HK-2 (cell line): ENCODE data around the gene PCSK4.
"Not testable (repeated sequence)": the region's sequence is repeated elsewhere in the genome, so short reads cannot be mapped to it uniquely, and the experiment has no call there.

Experiments
- DNase-seq: peaks from one replicate; pipeline ENCODE4 v3.0.0-alpha.2; 2018; ENCODE audit not compliant: unreplicated experiment

The PCSK4 gene

DNA sequence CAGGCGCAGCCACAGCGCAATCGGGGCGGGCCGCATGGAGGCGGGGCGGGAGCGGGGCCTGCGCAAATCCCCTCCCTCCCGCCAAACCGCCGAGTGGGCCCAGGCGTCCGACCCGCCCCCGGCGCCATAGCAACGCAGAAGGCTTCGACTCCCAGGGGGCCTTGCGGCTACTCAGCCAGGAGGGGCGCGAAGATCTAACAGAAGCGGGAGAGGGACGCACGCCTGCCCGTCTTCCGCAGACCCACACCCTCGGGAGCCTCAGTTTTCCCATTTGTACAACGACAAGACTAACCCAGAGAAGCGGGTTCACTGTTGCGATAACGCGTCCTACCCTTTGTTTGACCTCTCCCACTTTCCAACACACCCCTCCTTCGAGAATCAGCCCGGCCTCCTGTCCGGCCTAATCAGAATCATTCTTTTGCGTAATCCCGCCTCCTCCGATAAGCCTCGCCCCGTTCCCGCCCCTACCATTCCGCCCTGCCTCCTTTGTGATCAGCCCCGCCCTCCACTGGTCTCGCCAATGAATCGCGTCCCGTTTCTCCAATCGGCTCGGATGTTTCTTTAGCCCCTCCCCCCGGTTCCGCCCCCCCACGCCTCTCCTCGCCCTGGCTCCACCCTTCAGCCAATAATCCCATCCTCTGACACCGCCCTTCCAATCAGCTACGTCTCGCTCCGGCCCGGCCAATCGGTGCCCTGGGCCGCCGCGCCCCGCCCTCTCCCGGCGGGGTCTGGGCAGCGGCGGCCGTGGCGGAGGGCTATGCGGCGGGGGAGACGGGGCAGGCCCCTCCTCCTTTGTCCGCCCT is at the start of gene PCSK4:
TSS of gene PCSK4 (minus strand) at position 40 of the 803 bp plus-strand sequence. CDS start at position 36, 4 bp downstream.
- DNase-seq = peak; percentile 100

DNA sequence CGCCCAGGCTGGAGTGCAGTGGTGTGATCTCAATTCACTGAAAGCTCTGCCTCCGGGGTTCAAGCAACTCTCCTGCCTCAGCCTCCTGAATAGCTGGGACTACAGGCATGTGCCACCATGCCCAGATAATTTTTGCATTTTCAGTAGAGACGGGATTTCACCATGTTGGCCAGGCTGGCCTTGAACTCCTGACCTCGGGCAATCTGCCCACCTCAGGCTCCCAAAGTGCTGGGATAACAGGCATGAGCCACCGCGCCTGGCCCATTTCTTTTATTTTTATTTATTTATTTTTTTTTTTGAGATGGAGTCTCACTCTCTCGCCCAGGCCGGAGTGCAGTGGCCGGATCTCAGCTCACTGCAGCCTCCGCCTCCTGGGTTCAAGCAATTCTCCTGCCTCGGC is 49.6 kb upstream of the PCSK4 start:
- DNase-seq = not testable (repeated sequence)

DNA sequence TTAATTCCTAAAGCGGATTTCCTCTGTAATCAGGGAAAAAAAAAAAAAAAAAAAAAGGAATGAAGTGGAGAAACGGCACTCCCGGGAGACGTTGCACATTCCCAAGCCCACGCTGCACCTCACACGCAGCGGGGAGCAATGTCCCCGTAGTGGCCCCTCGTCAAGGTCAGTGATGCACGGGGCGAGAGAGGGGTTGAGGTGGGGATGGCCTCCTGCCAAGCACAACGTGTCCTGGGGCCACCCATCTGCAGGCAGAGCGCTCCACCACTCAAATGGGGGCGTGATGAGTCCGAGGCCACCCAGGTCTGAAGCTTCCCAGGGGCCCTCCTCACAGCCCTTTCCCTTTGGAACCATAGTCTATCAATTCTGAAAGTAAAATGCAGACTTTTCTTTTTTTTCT is 48.8 kb upstream of the PCSK4 start:
- no peak for DNase-seq

DNA sequence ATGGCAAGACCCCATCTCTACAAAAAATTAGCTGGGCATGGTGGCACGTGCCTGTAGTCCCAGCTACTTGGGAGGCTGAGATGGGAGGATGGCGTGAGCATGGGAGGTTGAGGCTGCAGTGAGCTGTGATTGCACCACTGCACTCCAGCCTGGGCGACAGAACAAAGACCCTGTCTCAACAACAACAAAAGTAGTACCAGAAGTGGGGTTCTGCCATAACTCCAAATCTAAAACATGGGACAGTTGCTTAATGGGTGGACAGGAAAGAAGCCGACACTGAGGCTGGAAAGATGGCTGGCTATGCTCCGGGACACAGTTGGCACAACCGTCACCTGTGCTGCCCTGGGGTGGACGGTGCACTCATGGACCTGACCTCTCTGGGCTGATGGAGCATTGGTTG is 45.5 kb upstream of the PCSK4 start:
- not testable (repeated sequence) for DNase-seq

DNA sequence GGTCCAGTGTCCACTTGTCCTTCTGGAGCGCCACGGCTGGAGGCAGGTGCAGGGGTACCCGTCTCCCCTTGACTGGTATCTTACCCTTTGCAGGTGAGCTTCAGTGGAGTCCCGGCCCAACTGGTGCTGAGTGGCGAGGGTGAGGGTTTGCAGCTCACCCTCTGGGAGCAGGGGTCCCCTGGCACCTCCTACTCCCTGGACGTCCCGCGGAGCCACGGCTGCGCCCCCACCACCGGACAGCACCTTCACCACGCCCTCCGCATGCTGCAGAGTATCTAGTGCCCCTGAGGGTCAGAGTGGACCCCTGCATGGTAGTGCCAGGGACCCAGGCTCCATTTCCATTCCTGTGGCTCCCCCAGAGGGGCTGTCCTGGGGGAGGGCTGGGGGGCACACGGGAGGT is 44.8 kb upstream of the PCSK4 start:
- no peak for DNase-seq

DNA sequence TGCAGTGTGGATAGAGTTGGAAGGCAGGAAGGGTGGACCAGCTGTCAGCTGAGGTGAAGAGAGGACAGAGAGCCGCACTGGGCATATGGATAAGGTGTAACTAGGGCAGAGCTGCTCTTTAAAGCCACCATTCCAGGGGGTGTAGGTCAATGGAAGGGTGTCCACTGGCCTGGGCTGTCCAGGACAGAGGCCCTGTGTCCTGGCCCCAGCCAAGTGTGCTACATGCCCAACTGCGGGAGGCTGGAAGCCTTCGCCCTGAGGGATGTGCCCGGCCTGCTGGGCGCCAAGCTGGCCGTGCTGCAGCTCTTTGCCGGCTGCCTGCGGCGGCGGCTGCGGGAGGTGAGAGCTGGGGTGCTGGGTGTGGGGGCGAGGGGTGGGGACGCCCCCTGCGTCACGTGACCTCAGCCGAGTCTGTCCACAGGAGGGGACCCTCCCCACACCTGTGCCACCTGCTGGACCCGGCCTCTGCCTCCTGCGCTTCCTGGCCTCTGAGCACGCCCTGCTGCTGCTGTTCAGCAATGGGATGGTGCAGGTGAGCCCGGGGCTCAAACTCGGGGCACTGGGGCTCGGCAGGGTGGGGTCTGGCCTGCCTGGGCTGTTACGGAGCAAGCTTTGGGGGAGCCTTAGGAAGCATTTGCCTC is 43.5 kb upstream of the PCSK4 start:
- no peak for DNase-seq

DNA sequence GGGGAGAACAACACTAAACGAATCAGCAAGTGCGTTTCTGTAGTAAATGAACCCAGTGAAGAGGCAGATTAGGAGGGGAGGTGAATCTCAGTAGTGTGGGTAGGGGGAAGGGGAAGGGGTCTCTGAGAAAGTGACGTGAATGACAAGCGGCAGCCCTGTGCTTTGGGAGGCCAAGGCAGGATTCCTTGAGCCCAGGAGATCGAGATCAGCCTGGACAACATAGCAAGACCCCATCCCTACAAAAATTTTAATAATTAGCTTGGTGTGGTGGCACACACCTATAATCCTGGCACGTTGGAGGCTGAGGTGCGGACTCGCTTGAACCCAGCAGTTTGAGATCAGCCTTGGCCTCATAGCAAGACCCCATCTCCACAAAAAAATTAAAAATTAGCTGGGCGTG is 41.9 kb upstream of the PCSK4 start:
- no peak for DNase-seq

DNA sequence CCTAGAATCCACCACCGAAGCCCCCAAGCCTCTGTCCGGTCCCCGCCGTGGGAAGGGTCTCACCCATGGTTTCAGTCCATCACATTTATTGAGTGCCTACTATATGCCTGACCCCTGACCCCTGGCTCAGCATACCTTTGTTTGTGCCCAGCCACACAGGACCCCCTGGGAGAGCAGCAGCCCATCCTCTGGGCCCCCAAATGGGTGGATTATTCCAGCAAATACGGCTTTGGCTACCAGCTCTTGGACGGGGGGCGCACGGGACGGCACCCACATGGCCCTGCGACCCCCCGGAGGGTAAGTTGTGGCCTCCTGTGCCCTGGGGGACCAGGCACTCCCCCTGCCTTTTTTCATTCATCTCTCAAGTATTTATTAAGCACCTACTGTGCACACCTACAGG is 41.4 kb upstream of the PCSK4 start:
- DNase-seq = no peak

DNA sequence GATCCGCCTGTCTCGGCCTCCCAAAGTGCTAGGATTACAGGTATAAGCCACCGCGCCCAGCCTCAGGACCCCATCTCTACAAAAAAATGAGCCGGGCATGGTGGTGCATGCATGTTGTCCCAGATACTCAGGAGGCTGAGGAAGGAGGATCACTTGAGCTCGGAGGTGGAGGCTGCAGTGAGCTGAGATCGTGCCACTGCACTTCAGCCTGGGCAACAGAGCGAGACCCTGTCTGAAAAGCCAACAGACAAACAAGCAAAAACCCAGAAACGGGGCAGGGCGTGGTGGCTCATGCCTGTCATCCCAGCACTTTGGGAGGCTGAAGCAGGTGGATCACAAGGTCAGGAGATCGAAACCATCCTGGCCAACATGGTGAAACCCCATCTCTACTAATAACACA is 40.7 kb upstream of the PCSK4 start:
- not testable (repeated sequence) for DNase-seq

DNA sequence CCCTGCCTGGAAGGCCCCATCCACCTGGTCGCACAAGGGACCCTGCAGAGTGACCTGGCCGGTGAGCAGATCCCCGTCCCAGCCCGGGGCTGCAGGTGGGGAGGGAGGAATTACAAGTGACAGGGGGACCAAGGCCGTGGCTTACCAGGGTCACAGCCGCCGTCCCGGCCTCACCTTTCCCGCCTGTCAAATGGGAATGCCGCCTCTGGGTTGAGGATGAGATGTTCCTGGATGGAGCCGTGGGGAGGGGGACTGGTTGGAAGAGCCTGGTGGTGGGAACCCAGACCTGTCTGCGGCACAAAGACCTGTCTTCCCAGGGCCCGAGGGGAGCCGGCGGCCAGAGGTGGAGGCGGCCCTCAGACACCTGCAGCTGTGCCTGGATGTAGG is 39.3 kb upstream of the PCSK4 start:
- DNase-seq = no peak

DNA sequence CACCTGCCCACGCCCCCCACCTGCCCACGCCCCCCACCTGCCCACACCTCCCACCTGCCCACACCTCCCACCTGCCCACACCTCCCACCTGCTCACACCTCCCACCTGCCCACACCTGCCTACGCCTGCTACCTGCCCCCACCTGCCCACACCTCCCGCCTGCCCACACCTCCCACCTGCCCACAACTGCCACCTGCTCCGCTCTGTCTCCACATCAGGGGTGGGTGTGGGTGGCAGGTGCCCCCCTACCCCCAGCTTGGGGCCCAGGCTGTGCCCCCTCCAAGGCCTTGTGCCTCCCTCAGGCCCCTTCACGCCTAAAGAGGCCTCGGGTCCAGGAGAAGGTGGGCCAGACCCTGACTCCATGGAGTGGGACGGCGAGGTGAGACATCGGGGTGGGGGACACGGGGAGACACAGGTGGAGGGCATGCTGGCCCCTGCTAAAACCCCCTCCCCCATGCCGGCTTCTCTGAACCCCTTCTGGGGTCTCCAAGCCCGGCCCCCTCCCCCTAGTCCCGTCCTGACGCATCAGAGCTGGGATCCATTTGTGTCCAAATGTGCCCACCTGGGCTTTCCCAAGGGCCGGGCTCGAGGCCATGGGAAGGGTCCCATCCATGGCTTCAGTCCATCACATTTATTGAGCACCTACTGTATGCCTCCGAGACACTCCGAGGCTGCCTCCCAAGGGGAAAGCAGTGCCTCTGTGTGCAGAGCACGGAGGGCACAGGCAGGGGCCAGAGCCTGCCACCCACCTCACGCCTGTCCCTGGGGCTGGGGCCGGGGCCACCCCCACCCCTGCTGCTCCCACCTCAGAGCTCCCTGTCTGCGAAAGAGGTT is 38.7 kb upstream of the PCSK4 start:
- no peak for DNase-seq

DNA sequence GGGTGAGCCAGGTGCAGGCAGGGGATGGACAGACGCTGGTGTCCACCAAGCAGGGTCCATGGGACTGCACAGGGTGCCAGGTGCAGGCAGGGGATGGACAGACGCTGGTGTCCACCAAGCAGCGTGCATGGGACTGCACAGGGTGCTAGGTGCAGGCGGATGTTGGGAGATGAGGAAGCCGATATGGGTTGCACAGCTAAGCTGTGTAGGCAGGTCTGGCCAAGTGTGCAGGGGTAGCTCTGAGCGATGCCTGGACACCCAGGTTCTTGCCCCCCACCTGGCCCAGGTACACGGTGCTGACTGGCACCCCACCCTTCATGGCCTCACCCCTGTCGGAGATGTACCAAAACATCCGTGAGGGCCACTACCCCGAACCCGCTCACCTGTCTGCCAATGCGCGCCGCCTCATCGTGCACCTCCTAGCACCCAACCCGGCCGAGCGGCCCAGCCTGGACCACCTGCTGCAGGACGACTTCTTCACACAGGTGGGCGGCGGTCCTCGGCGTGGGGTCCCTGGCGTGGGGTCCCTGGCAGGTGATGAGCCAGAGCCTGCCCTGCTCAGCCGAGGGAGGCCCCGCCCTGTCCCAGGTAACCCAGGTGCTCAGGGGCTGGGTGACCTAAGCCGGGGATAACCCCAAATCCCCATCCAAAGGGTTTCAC is 37.6 kb upstream of the PCSK4 start:
- no peak for DNase-seq

DNA sequence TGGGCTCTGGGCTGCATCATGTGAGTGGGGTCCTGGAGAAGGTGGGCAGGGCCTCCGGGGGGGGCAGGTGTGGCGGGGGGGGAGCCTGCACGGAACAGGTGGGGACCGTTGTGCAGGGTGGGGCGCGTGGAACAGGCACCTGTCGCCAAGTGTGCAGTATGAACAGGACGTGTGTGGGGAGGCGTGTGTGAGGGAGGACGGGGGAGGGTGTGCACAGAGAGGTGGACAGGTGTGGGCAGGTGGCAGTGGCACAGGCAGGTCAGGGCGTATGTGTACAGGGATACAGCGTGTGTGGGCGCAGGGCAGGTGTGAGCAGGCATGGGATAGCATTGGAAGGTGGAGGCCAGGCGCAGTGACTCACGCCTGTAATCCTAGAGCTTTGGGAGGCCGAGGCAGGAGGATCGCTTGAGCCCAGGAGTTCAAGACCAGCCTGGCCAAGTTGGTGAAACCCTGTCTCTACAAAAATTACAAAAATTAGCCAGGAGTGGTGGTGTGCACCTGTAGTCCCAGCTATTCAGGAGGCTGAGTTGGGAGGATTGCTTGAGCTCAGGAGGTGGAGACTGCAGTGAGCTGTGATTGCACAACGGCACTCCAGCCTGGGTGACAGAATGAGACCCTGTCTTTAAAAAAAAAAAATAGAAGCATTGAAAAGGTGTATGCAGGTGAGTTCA is 37.0 kb upstream of the PCSK4 start:
- DNase-seq = no peak

DNA sequence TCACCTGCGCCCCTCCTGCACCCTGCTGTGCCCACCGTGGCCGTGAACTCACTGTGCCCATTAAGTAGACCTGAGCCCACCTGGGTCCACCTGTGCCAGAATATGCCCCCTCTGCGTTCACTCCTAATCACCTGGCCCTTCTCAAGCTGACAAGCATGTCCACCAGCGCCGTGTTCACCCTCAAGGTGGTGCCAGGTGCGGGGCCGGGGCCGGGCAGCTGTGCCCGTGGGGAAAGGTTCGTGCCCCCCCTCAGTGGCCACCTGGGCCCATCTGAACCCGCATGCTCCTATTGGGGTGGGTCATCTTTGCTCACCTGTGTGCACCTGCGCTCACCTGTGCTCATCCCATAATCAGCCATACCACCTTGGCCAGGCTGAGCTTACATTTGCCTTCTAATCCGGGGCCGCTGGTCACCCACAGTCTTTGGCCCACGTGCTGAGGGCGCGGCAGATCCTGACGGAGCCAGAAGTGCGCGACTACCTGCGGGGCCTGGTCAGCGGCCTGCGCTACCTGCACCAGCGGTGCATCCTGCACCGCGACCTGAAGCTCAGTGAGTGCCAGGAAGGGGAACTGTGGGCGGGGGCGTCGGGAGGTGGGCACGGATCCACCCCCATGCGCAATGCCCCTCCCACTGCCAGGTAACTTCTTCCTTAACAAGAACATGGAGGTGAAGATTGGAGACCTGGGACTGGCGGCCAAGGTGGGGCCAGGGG is 36.1 kb upstream of the PCSK4 start:
- no peak for DNase-seq

DNA sequence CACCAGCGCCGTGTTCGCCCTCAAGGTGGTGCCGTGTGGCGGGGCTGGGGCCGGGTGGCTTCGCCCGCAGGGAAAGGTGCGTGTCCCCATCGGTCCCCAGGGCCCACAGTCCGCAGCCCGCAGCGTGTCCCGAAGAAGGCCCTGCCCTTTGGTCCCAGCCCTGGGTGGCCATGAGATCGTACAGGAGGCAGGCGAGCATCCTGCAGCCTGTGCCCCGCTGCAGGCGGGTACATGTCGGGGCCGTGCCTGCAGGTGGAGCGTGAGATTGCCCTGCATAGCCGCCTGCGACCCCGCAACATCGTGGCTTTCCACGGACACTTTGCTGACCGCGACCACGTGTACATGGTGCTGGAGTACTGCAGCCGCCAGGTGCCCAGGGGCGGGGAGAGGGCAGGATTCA is 35.2 kb upstream of the PCSK4 start:
- no peak for DNase-seq

DNA sequence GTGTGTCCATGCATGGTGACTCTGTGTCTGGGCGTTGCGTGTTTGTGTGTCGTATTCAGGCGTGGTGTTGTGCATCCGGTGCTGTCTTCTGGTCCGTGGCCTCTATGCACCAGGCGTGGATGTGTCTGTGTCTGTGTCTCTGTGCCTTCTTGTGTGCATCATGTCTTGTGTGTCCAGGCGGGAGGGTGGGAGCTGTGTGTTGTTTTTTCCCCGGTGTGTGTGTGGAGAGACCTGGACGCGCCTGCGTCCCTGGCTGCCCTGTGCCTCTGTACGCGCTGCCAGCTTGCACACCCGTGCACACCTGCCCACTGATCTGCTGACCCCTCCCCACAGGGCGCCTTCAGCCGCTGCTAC is 34.8 kb upstream of the PCSK4 start:
- DNase-seq = no peak

DNA sequence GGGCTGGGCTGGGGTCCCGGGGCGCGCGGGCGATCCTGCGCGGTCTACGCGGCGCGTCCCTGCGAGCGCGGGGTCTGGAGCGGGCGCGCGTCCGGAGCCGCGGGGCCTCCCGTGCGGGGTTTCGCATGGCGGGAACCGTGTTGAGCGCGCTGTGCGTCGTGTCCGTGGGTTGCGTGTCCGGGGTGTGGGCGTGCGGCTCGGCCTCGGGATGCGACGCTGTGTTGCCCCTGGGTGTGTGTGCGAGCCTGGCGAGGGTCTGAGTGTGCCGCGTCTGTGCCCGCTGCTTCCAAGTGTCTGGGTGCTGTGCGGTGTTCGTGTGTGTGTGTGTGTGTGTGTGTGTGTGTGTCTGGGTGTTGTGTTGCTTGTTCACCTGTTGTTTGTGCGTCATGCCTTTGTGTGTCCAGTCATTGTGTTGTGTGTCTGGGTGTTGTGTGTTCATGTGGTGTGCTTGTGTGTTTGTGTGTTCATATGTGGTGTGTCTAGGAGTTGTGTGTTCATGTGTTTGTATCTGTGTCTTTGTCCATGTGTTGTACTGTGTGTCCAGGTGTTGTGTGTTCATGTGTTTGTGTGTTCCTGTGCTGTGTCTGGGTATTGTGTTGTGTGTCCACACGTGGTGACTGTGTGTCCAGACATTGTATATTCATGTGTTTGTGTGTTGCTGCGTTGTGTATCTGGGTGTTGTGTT is 34.3 kb upstream of the PCSK4 start:
- DNase-seq = no peak

DNA sequence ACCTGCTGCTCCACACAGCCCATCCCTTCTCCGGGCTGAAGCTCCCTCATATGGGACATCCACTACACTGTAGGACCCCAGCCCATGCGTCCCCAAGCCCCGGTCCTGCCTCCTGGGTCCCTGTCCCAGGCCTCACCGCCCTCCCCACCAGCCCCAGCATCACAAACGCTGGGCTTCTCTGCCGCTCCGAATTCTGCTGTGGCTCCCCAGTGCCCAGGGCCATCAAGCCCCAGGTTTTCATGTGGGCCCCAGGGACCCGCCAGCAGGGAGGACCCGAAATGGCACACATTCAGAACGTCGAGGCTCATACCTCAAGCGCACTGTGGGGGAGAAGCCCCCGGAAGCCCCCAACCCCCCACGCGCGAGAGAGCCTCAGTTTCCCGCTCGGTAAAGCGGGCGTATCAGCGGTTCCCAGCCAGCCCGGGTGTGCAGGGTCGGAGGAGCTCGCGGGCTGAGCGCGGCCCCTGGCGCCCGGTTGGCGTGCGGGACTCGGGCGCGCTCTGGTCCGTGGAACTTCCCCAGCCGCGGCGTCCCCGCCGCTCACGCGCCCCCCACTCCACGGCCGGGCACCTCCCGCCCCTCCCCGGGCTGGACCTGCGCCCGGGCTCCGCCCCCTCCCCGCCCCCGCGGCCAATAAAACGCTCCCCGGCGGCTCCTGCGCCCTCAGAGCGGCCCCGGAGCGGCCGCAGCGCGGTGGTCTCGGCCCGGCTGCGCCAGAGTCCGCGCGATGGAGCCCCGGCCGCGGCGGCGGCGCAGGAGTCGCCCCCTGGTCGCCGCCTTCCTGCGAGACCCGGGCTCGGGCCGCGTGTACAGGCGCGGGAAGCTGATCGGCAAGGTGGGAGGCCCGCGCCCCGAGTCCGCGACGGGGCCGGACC is 33.5 kb upstream of the PCSK4 start, which contains the start of gene PLK5:
TSS of gene PLK5 (plus strand) at position 666 of the 875 bp plus-strand sequence. CDS start 2,920 bp downstream, outside the sequence.
- no peak for DNase-seq

DNA sequence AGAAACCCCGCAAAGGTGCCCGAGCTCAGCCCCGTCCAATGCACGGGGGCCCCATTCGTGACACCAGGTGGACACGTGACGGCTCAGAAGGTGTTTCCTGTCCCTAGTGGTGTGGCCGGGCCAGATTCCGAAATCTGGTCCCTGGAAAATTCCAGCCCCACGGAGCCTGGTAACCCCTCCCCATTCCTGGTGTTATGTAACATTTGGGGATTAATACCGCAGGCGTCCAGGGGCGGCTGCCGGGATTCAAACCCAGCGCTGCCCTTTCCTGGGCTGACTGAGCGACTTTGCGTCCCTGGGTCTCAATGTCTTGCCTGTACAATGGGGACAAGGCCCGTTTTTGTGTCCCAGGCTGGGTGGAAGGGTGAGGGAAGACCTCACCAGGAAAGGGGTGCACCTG is 32.7 kb upstream of the PCSK4 start:
- no peak for DNase-seq
